Uterus (tissue), 2 donors: ENCODE results near the gene GSC2.

Experiments used
- CTCF ChIP-seq, 4 experiments: fragments of 200-600 bp in 2 of 4; fragments of 450-650 bp in 2 of 4; sonication (generic) in 2 of 4; IDR thresholded peaks; one replicate each; pipeline ENCODE4 v1.5.1; 2016 to 2019; ENCODE audit warnings: antibody characterized with exemption in 4 of 4, mild to moderate bottlenecking in 2 of 4, moderate library complexity in 1 of 4
- POLR2A ChIP-seq, 2 donors: fragments of 450-650 bp; IDR thresholded peaks; one replicate each; pipeline ENCODE4 v1.6.1; 2016; ENCODE audit warnings: antibody characterized with exemption in 2 of 2, mild to moderate bottlenecking in 1 of 2, moderate library complexity in 1 of 2

DNA sequence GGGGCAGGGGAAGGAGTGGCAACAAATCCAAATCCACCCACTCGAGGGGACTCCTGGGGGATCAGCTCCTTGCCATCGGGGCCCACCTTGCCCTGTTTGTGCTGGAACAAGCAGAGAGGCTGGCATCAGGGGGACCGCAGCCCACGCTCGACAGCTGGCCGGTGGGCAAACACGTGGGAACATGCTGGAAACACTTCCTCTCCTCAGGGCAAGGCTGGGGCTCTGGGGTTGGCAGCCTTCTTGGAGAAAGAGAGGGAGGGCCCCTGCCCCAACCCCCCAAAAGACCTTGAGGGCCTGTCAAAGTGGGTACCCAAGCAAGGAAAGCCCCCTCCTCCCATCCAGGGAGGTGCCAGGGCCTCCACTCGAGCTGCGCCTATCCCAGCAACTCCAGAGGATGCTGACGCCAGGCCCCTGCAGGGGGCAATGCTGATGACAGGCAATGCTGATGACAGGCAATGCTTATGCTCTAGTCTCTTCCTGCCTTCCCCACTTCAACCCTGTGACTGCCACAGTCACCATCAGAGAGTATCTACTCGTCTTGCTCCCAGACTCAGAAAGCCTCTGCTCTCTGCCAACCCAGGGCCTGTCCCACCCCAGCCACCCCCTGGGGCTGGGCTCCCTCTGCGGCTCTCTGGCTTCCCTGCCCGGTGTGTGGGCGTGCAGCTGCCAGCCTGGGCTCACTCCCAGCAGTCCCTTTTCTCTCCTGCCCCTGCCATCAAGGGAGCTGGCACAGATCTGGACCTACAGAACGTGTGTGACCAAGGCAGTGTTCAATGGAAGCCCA lies 11.7 kb downstream of the GSC2 start:
- TF ChIP-seq CTCF (IDR thresholded peaks at IDR 0.05) (no peak), POLR2A (IDR thresholded peaks at IDR 0.05) (no peak)
